Peyer's patch (tissue), 4 donors: ENCODE measurements around the gene SFT2D2.

Experiments used
- POLR2A ChIP-seq, 2 donors: fragments of 450-650 bp; IDR thresholded peaks; one replicate each; pipeline ENCODE4 v1.5.1; 2017; ENCODE audit warnings: antibody characterized with exemption in 2 of 2, mild to moderate bottlenecking in 2 of 2, moderate library complexity in 2 of 2
- TF ChIP-seq, protein P1 (sequence below), 6 experiments: fragments of 450-650 bp in 4 of 6; fragments of 200-600 bp in 2 of 6; sonication (generic) in 1 of 6; IDR thresholded peaks; one replicate each; pipeline ENCODE4 v1.5.1; 2017 to 2019; ENCODE audit warnings: antibody characterized with exemption in 6 of 6, mild to moderate bottlenecking in 3 of 6, moderate library complexity in 1 of 6

DNA sequence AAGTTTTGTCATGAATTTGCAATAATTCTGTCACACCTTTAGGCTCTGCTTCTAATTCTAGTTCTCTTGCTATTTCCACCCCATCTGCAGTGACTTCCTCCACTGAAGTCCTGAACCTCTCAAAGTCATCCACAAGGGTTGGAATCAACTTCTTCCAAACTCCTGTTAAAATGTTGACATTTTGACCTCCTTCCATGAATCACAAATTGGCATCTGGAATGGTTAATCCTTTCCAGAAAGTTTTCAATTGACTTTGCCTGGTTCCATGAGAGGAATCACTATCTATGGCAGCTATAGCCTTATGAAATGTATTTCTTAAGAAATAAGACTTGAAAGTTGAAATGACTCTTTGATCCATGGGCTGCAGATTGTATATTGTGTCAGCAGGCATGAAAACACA is 19.7 kb upstream of the SFT2D2 start:
- TF ChIP-seq, protein P1, sequence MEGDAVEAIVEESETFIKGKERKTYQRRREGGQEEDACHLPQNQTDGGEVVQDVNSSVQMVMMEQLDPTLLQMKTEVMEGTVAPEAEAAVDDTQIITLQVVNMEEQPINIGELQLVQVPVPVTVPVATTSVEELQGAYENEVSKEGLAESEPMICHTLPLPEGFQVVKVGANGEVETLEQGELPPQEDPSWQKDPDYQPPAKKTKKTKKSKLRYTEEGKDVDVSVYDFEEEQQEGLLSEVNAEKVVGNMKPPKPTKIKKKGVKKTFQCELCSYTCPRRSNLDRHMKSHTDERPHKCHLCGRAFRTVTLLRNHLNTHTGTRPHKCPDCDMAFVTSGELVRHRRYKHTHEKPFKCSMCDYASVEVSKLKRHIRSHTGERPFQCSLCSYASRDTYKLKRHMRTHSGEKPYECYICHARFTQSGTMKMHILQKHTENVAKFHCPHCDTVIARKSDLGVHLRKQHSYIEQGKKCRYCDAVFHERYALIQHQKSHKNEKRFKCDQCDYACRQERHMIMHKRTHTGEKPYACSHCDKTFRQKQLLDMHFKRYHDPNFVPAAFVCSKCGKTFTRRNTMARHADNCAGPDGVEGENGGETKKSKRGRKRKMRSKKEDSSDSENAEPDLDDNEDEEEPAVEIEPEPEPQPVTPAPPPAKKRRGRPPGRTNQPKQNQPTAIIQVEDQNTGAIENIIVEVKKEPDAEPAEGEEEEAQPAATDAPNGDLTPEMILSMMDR (IDR thresholded peaks at IDR 0.05) = no peak
- TF ChIP-seq POLR2A (IDR thresholded peaks at IDR 0.05) = no peak
